D341Med (cell line): ENCODE measurements around the gene CRIP3.

Source experiments
- DNase-seq: peaks from one replicate; pipeline ENCODE4 v3.0.0; 2012; ENCODE audit warnings: low spot score

The CRIP3 gene

GRCh38 chr6:43273707-43274106, 34.9 kb downstream of the CRIP3 start:
- no peak for DNase-seq

- DNase-seq: no peak
Observed at GRCh38 chr6:43271944-43272343, 36.7 kb downstream of the CRIP3 start.

- no peak for DNase-seq
Observed at GRCh38 chr6:43271103-43271815, 37.4 kb downstream of the CRIP3 start.

GRCh38 chr6:43269273-43270007, 39.2 kb downstream of the CRIP3 start:
- no peak for DNase-seq

- no peak for DNase-seq
Observed at GRCh38 chr6:43268782-43269272, 39.8 kb downstream of the CRIP3 start.

- DNase-seq: no peak
Observed at GRCh38 chr6:43268355-43268700, 40.3 kb downstream of the CRIP3 start.

GRCh38 chr6:43267619-43268354, 40.8 kb downstream of the CRIP3 start:
- no peak for DNase-seq

GRCh38 chr6:43265564-43265963, 43.1 kb downstream of the CRIP3 start:
- DNase-seq: no peak

- DNase-seq: no peak
Observed at GRCh38 chr6:43264599-43265145, 44.0 kb downstream of the CRIP3 start.

GRCh38 chr6:43263314-43264178, 45.1 kb downstream of the CRIP3 start:
- DNase-seq: peak; percentile 91

GRCh38 chr6:43262780-43263313, 45.8 kb downstream of the CRIP3 start:
- DNase-seq: no peak

- DNase-seq: no peak
Observed at GRCh38 chr6:43262000-43262779, 46.4 kb downstream of the CRIP3 start.

GRCh38 chr6:43261198-43261597, 47.4 kb downstream of the CRIP3 start:
- no peak for DNase-seq

GRCh38 chr6:43260791-43261190, 47.8 kb downstream of the CRIP3 start:
- no peak for DNase-seq

- DNase-seq: no peak
Observed at GRCh38 chr6:43258807-43259686, 49.6 kb downstream of the CRIP3 start.

GRCh38 chr6:43258180-43258579, 50.4 kb downstream of the CRIP3 start:
- no peak for DNase-seq

GRCh38 chr6:43257367-43258145, 51.1 kb downstream of the CRIP3 start:
- no peak for DNase-seq

GRCh38 chr6:43256670-43257366, 51.8 kb downstream of the CRIP3 start:
- DNase-seq: no peak
